Body of pancreas (tissue), 4 donors: Measurements from ENCODE around the gene ENDOD1.

Source experiments
- CTCF ChIP-seq, 7 experiments: fragments of 450-650 bp in 4 of 7; fragments of 200-600 bp in 3 of 7; sonication (generic) in 3 of 7; IDR thresholded peaks; one replicate each; pipeline ENCODE4 v1.5.1; 2016 to 2019; ENCODE audit warnings: antibody characterized with exemption in 7 of 7
- POLR2A ChIP-seq, 3 donors: fragments of 450-650 bp; IDR thresholded peaks; one replicate each; pipeline ENCODE4 v1.6.1; 2016; ENCODE audit warnings: antibody characterized with exemption in 3 of 3, mild to moderate bottlenecking in 2 of 3

- no peak for TF ChIP-seq CTCF (IDR thresholded peaks at IDR 0.05)
- no peak for TF ChIP-seq POLR2A (IDR thresholded peaks at IDR 0.05)
Measured at GRCh38 chr11:95100191-95100648, 10.6 kb downstream of the ENDOD1 start.
